ENCODE measurements around the gene RNF17.

RNF17 gene

GRCh38 chr13:24894972-24895300, 131.0 kb downstream of the RNF17 start:
- no peak for TF ChIP-seq TEAD4 (IDR thresholded peaks at IDR 0.05)
- TF ChIP-seq, protein P1, sequence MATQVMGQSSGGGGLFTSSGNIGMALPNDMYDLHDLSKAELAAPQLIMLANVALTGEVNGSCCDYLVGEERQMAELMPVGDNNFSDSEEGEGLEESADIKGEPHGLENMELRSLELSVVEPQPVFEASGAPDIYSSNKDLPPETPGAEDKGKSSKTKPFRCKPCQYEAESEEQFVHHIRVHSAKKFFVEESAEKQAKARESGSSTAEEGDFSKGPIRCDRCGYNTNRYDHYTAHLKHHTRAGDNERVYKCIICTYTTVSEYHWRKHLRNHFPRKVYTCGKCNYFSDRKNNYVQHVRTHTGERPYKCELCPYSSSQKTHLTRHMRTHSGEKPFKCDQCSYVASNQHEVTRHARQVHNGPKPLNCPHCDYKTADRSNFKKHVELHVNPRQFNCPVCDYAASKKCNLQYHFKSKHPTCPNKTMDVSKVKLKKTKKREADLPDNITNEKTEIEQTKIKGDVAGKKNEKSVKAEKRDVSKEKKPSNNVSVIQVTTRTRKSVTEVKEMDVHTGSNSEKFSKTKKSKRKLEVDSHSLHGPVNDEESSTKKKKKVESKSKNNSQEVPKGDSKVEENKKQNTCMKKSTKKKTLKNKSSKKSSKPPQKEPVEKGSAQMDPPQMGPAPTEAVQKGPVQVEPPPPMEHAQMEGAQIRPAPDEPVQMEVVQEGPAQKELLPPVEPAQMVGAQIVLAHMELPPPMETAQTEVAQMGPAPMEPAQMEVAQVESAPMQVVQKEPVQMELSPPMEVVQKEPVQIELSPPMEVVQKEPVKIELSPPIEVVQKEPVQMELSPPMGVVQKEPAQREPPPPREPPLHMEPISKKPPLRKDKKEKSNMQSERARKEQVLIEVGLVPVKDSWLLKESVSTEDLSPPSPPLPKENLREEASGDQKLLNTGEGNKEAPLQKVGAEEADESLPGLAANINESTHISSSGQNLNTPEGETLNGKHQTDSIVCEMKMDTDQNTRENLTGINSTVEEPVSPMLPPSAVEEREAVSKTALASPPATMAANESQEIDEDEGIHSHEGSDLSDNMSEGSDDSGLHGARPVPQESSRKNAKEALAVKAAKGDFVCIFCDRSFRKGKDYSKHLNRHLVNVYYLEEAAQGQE (IDR thresholded peaks at IDR 0.05; ENCODE audit: low read depth), result no peak

GRCh38 chr13:24896061-24896460, 132.1 kb downstream of the RNF17 start:
- TF ChIP-seq CEBPB (IDR thresholded peaks at IDR 0.05) (no peak), EP300 (IDR thresholded peaks at IDR 0.05; ENCODE audit: borderline replicate concordance) (no peak), RAD21 (IDR thresholded peaks at IDR 0.05; ENCODE audit: low read depth) (no peak)

DNA sequence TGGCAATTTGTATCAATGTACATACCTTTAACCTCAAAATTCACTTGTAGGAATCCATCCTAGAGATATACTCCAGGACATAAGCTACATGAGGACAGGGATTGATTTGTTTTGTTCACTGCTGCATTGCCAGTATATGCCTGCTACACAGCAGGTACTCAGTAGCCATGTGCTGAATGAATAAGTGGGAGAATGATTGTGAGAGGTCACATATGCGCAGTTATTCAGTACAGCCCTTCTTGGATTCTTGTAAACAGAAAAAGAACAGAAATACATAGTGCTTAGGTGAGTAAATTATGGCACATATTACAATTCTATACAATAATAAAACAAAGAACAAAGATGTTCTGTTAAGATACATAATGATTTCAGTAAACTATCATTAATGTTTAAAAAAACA, 133.3 kb downstream of the RNF17 start:
- TF ChIP-seq RAD21 (IDR thresholded peaks at IDR 0.05; ENCODE audit: low read depth), result no peak
- TF ChIP-seq, protein P2, sequence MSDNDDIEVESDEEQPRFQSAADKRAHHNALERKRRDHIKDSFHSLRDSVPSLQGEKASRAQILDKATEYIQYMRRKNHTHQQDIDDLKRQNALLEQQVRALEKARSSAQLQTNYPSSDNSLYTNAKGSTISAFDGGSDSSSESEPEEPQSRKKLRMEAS (IDR thresholded peaks at IDR 0.05), result no peak
- no peak for TF ChIP-seq FOXM1 (IDR thresholded peaks at IDR 0.05; ENCODE audit: borderline replicate concordance, low read depth)
- TF ChIP-seq ZBTB7A (IDR thresholded peaks at IDR 0.05; ENCODE audit: low read depth), result no peak
- TF ChIP-seq CREB1 (IDR thresholded peaks at IDR 0.05; ENCODE audit: low read depth), result no peak
- TF ChIP-seq, protein P3, sequence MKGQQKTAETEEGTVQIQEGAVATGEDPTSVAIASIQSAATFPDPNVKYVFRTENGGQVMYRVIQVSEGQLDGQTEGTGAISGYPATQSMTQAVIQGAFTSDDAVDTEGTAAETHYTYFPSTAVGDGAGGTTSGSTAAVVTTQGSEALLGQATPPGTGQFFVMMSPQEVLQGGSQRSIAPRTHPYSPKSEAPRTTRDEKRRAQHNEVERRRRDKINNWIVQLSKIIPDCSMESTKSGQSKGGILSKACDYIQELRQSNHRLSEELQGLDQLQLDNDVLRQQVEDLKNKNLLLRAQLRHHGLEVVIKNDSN (IDR thresholded peaks at IDR 0.05), result no peak
- TF ChIP-seq YY1 (IDR thresholded peaks at IDR 0.05; ENCODE audit: low read depth), result no peak
- TF ChIP-seq TAF1 (IDR thresholded peaks at IDR 0.05; ENCODE audit: low read depth), result no peak
- TF ChIP-seq, protein P1 (IDR thresholded peaks at IDR 0.05; ENCODE audit: low read depth), result no peak
- TF ChIP-seq TCF12 (IDR thresholded peaks at IDR 0.05; ENCODE audit: low read depth), result no peak
- no peak for TF ChIP-seq EP300 (IDR thresholded peaks at IDR 0.05; ENCODE audit: borderline replicate concordance)
- TF ChIP-seq EGR1 (IDR thresholded peaks at IDR 0.05), result no peak

- TF ChIP-seq NFIC (IDR thresholded peaks at IDR 0.05), result no peak
- no peak for TF ChIP-seq RAD21 (IDR thresholded peaks at IDR 0.05; ENCODE audit: low read depth)
- TF ChIP-seq CREB1 (IDR thresholded peaks at IDR 0.05; ENCODE audit: low read depth), result no peak
- no peak for TF ChIP-seq ZBTB7A (IDR thresholded peaks at IDR 0.05; ENCODE audit: low read depth)
- no peak for TF ChIP-seq EP300 (IDR thresholded peaks at IDR 0.05; ENCODE audit: borderline replicate concordance)
- no peak for TF ChIP-seq YY1 (IDR thresholded peaks at IDR 0.05; ENCODE audit: low read depth)
- TF ChIP-seq TCF12 (IDR thresholded peaks at IDR 0.05; ENCODE audit: low read depth), result no peak
- TF ChIP-seq CEBPB (IDR thresholded peaks at IDR 0.05), result no peak
- TF ChIP-seq, protein P2 (IDR thresholded peaks at IDR 0.05), result no peak
- no peak for TF ChIP-seq FOXM1 (IDR thresholded peaks at IDR 0.05; ENCODE audit: borderline replicate concordance, low read depth)
- TF ChIP-seq, protein P3 (IDR thresholded peaks at IDR 0.05), result no peak
- TF ChIP-seq EGR1 (IDR thresholded peaks at IDR 0.05), result no peak
- no peak for TF ChIP-seq TAF1 (IDR thresholded peaks at IDR 0.05; ENCODE audit: low read depth)
- TF ChIP-seq TEAD4 (IDR thresholded peaks at IDR 0.05), result no peak
- TF ChIP-seq, protein P1 (IDR thresholded peaks at IDR 0.05; ENCODE audit: low read depth), result no peak
Observed at GRCh38 chr13:24899601-24900000, 135.6 kb downstream of the RNF17 start.

DNA sequence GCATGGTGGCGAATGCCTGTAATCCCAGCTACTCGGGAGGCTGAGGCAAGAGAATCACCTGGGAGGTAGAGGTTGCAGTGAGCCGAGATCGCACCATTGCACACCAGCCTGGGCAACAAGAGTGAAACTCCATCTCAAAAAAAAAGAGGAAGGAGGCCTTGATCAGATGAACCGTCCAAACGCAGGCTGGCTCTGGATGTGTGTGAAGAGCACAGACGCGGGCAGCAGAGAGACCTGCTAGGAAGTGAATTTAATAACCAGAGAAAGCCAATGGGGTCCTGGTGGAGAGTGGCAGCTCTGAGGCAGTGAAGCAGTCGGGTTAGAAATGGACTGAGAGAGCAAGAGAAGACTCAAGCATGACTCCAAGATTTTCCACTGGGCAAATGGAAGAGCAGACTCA, 136.5 kb downstream of the RNF17 start:
- TF ChIP-seq ZBTB7A (IDR thresholded peaks at IDR 0.05; ENCODE audit: low read depth), result no peak
- TF ChIP-seq YY1 (IDR thresholded peaks at IDR 0.05; ENCODE audit: low read depth), result no peak
- TF ChIP-seq EGR1 (IDR thresholded peaks at IDR 0.05), result no peak
- TF ChIP-seq, protein P1 (IDR thresholded peaks at IDR 0.05; ENCODE audit: low read depth), result no peak
- no peak for TF ChIP-seq EP300 (IDR thresholded peaks at IDR 0.05; ENCODE audit: borderline replicate concordance)
- TF ChIP-seq FOXM1 (IDR thresholded peaks at IDR 0.05; ENCODE audit: borderline replicate concordance, low read depth), result no peak
- TF ChIP-seq NFIC (IDR thresholded peaks at IDR 0.05), result no peak
- no peak for TF ChIP-seq TEAD4 (IDR thresholded peaks at IDR 0.05)
- TF ChIP-seq CEBPB (IDR thresholded peaks at IDR 0.05), result no peak
- TF ChIP-seq RAD21 (IDR thresholded peaks at IDR 0.05; ENCODE audit: low read depth), result no peak
- no peak for TF ChIP-seq TCF12 (IDR thresholded peaks at IDR 0.05; ENCODE audit: low read depth)
- TF ChIP-seq, protein P2 (IDR thresholded peaks at IDR 0.05), result no peak

Measured in Ishikawa (cell line).